HEK293T (cell line): ENCODE results near the gene CD163L1.

Experiments
- CTCF ChIA-PET: fragments of 350-600 bp; formaldehyde crosslinking; extraction: SDS; loops from one replicate; lab custom pipeline; 2021; ENCODE audit warnings: antibody characterized with exemption, inconsistent platforms; lab: Yijun Ruan, JAX
- POLR2A ChIA-PET: fragments of 350-600 bp; formaldehyde crosslinking; extraction: SDS; loops from one replicate; lab custom pipeline; 2020; ENCODE audit warnings: antibody characterized with exemption, inconsistent platforms; lab: Yijun Ruan, JAX
- DNase-seq: peaks from one replicate; pipeline ENCODE4 v3.0.0; 2012; ENCODE audit warnings: mixed read lengths; ENCODE audit errors: extremely low spot score
- ARNT ChIP-seq: fragments of 450-650 bp; IDR thresholded peaks from 2 replicates; pipeline ENCODE4 v1.6.1; 2017; ENCODE audit warnings: mild to moderate bottlenecking
- BHLHE40 ChIP-seq: fragments of 450-650 bp; IDR thresholded peaks from 2 replicates; pipeline ENCODE4 v1.6.1; 2016; ENCODE audit warnings: mild to moderate bottlenecking, moderate library complexity, borderline replicate concordance
- CTBP1 ChIP-seq: fragments of 450-650 bp; IDR thresholded peaks from 2 replicates; pipeline ENCODE4 v1.6.1; 2016; ENCODE audit warnings: borderline replicate concordance
- ELF4 ChIP-seq: fragments of 450-650 bp; IDR thresholded peaks from 2 replicates; pipeline ENCODE4 v1.6.1; 2017; ENCODE audit warnings: antibody characterized with exemption
- FOXA1 ChIP-seq: fragments of 450-650 bp; IDR thresholded peaks from 2 replicates; pipeline ENCODE4 v1.6.1; 2016; ENCODE audit warnings: mild to moderate bottlenecking
- FOXK2 ChIP-seq: fragments of 450-650 bp; IDR thresholded peaks from 2 replicates; pipeline ENCODE4 v1.6.1; 2016; ENCODE audit warnings: mild to moderate bottlenecking
- FOXM1 ChIP-seq: fragments of 450-650 bp; IDR thresholded peaks from 2 replicates; pipeline ENCODE4 v1.6.1; 2017; ENCODE audit warnings: mild to moderate bottlenecking, borderline replicate concordance
- HDGF ChIP-seq: fragments of 450-650 bp; IDR thresholded peaks from 2 replicates; pipeline ENCODE4 v1.6.1; 2017; ENCODE audit warnings: antibody characterized with exemption, borderline replicate concordance
- L3MBTL2 ChIP-seq: fragments of 450-650 bp; conservative IDR thresholded peaks from 2 replicates; pipeline ENCODE4 v1.6.1; 2016; ENCODE audit warnings: mild to moderate bottlenecking
- LEF1 ChIP-seq: fragments of 450-650 bp; IDR thresholded peaks from 2 replicates; pipeline ENCODE4 v1.6.1; 2017; ENCODE audit warnings: mild to moderate bottlenecking, borderline replicate concordance
- NFRKB ChIP-seq: fragments of 450-650 bp; IDR thresholded peaks from 2 replicates; pipeline ENCODE4 v1.6.1; 2016; ENCODE audit warnings: mild to moderate bottlenecking, moderate library complexity
- PKNOX1 ChIP-seq: fragments of 450-650 bp; IDR thresholded peaks from 2 replicates; pipeline ENCODE4 v1.6.1; 2016
- SP1 ChIP-seq: fragments of 450-650 bp; IDR thresholded peaks from 2 replicates; pipeline ENCODE4 v1.6.1; 2017
- SUZ12 ChIP-seq: fragments of 450-650 bp; IDR thresholded peaks from 2 replicates; pipeline ENCODE4 v1.6.1; 2016; ENCODE audit warnings: mild to moderate bottlenecking
- TARDBP ChIP-seq: fragments of 450-650 bp; IDR thresholded peaks from 2 replicates; pipeline ENCODE4 v1.6.1; 2016
- ZNF384 ChIP-seq: fragments of 450-650 bp; IDR thresholded peaks from 2 replicates; pipeline ENCODE4 v1.6.1; 2016

Gene CD163L1

GRCh38 chr12:7369274-7369729, 74.7 kb downstream of the CD163L1 start:
- DNase-seq = no peak
- TF ChIP-seq HDGF (no peak), FOXA1 (no peak), ZNF384 (no peak)
- ChIA-PET POLR2A (no interaction called here), CTCF (no interaction called here)

DNA sequence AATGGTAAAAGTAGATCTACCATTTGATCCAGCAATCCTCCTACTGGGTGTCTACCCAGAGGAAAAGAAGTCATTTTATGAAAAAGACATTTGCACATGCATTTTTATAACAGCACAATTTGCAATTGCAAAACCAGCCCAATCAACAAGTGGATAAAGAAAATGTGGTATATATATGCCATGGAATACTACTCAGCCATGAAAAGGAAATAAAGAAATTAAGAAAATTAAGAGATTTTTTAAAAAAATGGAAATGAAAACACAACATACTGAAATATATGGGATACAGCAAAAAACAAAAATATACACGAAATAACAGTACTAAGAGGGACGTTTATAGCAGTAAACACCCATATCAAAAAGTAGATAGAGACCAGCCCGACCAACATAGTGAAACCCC, 81.2 kb downstream of the CD163L1 start:
- ChIA-PET CTCF (no interaction called here), POLR2A (no interaction called here)
- TF ChIP-seq ELF4 = no peak
- no peak for TF ChIP-seq NFRKB
- no peak for DNase-seq

GRCh38 chr12:7361265-7361664, 82.7 kb downstream of the CD163L1 start:
- TF ChIP-seq ELF4 (no peak), LEF1 (no peak), CTBP1 (no peak), FOXK2 (no peak), ARNT (no peak), HDGF (no peak), NFRKB (no peak), ZNF384 (no peak), TARDBP (no peak), FOXM1 (no peak), FOXA1 (no peak), SUZ12 (no peak), BHLHE40 (no peak)
- POLR2A ChIA-PET = no interaction called here
- no peak for DNase-seq
- CTCF ChIA-PET = no interaction called here

DNA sequence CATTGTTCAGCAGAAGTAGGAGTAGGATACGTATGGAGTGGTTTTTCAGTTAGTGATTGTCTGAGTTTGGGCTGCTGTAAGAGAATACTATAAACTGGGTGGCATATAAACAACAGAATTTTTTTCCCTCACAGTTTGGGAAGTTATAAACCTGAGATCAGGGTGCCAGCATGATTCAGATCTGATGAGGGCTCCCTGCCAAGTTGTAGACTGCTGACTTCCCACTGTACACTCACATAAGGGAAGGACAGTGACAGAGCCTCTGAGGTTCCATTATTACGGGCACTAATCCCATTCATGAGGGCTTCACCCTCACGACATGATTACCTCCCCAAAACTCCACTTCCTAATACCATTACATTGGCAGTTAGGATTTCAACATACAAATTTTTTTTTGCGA, 89.4 kb downstream of the CD163L1 start:
- ChIA-PET CTCF (no interaction called here), POLR2A (no interaction called here)
- TF ChIP-seq SP1 (no peak), L3MBTL2 (no peak), FOXM1 (no peak), BHLHE40 (no peak), ZNF384 (no peak), FOXA1 (no peak)
- DNase-seq = no peak

DNA sequence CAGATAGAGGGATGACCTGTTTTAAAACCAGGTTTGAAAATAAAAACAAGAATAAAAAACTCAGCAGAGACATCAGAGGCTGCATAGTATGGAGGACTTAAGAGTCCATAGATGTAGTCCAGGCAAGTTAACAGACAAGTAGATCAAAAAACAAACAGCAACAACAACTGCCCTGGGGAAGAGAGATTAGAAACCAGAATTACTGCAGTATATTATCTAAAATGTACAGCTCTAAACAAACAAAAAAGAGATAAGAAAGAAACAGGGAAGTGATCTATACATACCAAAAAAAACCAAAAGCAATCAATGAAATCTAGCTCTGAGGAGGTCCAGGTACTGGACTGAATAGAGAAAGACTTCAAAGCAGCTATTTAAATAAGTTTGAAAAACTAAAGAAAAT, 91.3 kb downstream of the CD163L1 start:
- TF ChIP-seq LEF1 = no peak
- TF ChIP-seq HDGF = no peak
- no peak for TF ChIP-seq NFRKB
- no peak for TF ChIP-seq ZNF384
- POLR2A ChIA-PET = no interaction called here
- CTCF ChIA-PET = interaction anchor here (0.7 kb wide), 1 partner anchor 1138 kb away, joined by 3 read pairs; no protein-coding TSS in a partner anchor
- DNase-seq = no peak

DNA sequence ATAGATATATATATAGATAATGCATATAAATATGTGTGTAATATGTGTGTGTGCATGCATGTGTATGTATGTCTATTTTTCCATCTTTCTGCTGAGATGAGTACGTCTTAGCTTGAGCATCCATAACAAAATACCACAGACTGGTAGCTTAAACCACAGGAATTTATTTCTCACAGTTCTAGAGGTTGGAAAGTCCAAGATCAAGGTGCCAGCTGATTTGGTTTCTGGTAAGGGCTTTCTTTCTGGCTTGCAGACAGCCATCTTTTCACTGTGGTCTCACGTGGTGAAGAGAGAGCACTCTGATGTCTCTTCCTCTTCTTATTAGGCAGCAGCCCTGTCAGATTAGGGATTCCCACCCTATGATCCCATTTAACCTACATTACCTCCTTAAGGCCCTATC, 92.8 kb downstream of the CD163L1 start:
- DNase-seq = no peak
- POLR2A ChIA-PET = no interaction called here
- CTCF ChIA-PET = no interaction called here
- TF ChIP-seq LEF1 = no peak
- TF ChIP-seq CTBP1 = no peak
- TF ChIP-seq PKNOX1 = no peak
- no peak for TF ChIP-seq ARNT
- no peak for TF ChIP-seq TARDBP
- TF ChIP-seq ELF4 = no peak
- TF ChIP-seq SP1 = no peak
- no peak for TF ChIP-seq FOXA1
- TF ChIP-seq L3MBTL2 = no peak
- TF ChIP-seq NFRKB = no peak
- no peak for TF ChIP-seq HDGF
- no peak for TF ChIP-seq BHLHE40
- TF ChIP-seq SUZ12 = no peak

DNA sequence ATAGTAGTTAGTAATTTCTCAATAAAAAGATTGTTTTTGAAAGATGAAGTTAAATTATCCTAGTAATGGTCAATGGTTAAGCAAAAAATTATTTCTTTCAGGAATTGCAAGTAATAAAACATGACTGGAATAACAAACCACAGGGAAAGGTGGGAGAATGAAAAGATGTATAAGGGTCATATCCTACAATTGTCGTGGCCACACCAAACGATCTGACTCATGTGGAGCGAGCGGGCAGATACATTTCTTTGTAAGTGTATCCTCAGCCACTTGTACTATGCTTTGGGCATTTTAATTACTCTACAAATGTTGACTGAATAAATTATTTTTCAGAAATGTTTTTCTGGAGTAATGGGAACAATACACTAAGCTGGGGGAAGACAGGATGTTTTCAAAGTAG, 94.5 kb downstream of the CD163L1 start:
- DNase-seq = no peak
- no peak for TF ChIP-seq NFRKB
- TF ChIP-seq ZNF384 = no peak
- TF ChIP-seq TARDBP = no peak
- no peak for TF ChIP-seq SUZ12
- no peak for TF ChIP-seq FOXK2
- TF ChIP-seq HDGF = no peak
- TF ChIP-seq BHLHE40 = no peak
- no peak for TF ChIP-seq ARNT
- TF ChIP-seq L3MBTL2 = no peak
- no peak for TF ChIP-seq LEF1
- TF ChIP-seq PKNOX1 = no peak
- TF ChIP-seq SP1 = no peak
- no peak for TF ChIP-seq FOXA1
- TF ChIP-seq FOXM1 = no peak
- no peak for TF ChIP-seq ELF4
- no peak for TF ChIP-seq CTBP1
- CTCF ChIA-PET = no interaction called here
- POLR2A ChIA-PET = no interaction called here

GRCh38 chr12:7346551-7347225, 97.3 kb downstream of the CD163L1 start:
- ChIA-PET POLR2A (no interaction called here), CTCF (no interaction called here)
- TF ChIP-seq PKNOX1 (no peak), SP1 (no peak)
- no peak for DNase-seq
